GM15510 (cell line): ENCODE results near the gene PTPN11.

ENCODE experiments used
- POLR2A ChIP-seq: IDR thresholded peaks from 3 replicates; pipeline ENCODE4 v1.6.1; 2011; ENCODE audit warnings: borderline replicate concordance; ENCODE audit not compliant: insufficient read length; ENCODE audit errors: extremely low read depth

Gene PTPN11

DNA sequence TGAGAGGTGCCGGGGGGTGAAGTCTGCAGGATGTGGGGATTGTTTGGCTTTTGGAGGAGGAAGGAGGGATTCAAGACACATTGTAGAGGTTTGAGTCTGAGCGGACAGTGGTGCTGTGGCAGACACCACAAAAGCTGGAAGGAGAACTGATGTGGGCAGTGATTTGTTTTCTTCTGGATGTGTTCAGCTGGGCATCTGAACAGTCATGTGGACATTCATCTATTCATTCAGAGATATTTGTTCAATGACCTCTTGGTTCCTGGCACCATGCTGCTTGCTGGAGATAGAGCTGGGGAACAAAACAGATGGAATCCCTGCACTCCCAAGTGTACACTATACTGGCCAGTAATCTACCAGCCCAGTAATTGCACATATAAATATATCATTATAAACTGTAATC is 64.0 kb downstream of the PTPN11 start:
- TF ChIP-seq POLR2A = no peak

- no peak for TF ChIP-seq POLR2A
Measured at GRCh38 chr12:112486361-112486760, 67.6 kb downstream of the PTPN11 start.

DNA sequence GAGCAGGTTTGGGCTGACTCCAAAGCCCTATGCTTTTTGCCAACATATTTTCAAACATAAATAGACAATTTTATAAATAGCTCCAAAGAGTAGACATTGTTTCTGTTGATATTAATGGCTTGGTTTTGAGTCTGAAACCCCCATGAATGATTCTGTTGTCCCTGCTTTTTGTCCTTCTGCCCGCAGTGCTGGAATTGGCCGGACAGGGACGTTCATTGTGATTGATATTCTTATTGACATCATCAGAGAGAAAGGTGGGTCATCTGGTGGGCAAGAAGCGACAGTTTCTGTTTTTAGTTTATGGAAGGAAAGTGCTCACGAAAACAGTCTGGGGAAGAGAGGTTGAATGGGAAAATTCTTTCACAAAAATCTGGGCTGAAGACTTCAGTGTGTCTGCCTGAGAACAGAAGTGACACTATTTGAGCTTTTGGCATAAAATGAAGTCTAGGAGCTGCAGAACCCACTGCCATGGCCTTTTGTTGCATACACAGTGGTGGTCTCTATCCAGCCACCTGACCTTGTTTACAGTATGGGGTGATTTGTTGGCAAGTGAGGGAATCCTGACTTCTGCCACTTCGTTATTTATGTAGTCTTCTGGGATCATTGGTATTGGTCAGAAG is 69.6 kb downstream of the PTPN11 start:
- no peak for TF ChIP-seq POLR2A

GRCh38 chr12:112489456-112489855 is 70.7 kb downstream of the PTPN11 start:
- no peak for TF ChIP-seq POLR2A

GRCh38 chr12:112496496-112496895 is 77.7 kb downstream of the PTPN11 start:
- TF ChIP-seq POLR2A = no peak

DNA sequence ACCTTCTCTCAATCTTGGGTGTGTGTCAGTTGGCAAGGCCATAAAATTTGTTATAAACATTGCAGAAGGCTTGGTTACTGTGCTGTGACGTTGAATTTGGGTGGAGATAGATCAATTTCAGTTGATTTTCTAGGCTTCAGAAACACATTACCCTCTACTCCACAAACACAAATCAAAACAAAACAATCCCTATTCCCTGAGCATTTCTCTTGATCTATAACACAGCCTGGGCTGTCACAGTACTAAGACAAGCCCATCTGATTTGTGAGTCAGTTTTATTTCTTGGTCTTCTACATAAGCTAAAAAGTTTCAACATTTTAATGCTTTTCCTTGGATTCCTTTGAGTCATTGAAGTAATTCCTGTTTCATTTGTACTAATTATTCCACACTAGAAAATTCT is 79.8 kb downstream of the PTPN11 start:
- no peak for TF ChIP-seq POLR2A

GRCh38 chr12:112503512-112503911 is 84.8 kb downstream of the PTPN11 start:
- TF ChIP-seq POLR2A = no peak

DNA sequence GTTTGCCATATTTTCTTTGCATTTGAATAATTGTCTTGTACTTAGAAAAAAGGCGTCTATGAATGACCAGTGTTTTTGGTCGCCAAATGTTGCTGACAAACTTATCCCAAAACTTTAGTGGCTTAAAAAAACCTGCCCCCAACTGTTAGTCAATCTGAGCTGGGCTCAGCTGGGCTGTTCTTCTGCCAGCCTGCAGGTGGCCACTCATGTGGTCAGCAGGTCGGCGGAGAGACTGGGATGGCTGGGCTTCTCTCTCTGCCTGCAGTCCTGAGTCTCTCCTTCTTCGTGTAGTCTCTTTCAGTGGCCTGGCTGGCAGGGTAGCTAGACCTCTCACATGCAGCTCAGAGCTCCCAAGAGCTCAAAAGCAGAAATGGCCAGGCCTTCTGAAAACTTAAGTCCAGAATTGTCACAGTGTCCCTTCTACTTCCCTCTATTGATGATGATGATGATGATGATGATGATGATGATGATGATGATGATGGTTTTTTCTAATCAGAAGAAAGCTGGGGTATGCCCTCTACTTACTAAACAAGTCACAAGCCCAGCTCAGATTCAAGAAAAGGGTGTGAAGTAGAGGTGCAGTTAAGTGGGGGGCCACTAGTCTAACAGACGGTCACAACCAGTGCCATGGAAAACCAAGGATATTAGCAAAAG is 87.9 kb downstream of the PTPN11 start:
- no peak for TF ChIP-seq POLR2A

DNA sequence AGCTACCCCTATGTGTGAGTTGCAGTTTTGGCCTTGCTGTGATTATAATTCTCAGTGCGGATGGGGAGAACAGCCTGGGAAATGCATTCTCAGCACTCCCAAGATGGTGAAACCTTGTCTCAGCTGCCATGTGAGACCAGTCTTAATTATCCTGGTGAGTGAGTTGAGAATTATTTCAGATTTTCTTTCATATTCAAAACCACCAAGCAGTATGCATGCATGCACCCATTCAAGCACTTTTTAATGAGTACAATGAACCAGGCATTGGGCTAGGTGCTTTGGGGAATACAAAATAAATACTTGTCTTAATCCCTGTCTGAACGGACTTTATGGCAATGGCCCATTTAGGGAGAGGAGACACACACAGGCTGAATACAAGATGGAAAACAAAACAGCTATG is 94.7 kb downstream of the PTPN11 start:
- no peak for TF ChIP-seq POLR2A

DNA sequence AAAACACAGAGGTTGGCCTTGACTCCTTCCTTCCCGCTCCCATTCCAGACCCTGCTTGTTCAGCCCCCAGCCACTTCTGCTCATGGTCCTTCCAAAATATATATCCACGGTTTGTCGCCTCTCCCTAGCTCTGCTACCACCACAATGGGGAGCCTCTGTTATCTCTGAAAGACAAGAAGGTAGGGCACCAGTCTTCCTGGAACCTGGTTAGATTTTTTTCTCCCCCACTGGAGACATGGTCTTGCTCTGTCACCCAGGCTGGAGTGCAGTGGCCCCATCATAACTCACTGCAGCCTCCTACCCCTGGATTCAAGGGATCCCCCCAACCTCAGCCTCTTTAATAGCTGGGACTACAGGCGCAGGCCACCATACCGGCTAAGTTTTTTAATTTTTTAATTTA is 95.7 kb downstream of the PTPN11 start:
- no peak for TF ChIP-seq POLR2A

GRCh38 chr12:112514926-112515642 is 96.3 kb downstream of the PTPN11 start:
- no peak for TF ChIP-seq POLR2A

DNA sequence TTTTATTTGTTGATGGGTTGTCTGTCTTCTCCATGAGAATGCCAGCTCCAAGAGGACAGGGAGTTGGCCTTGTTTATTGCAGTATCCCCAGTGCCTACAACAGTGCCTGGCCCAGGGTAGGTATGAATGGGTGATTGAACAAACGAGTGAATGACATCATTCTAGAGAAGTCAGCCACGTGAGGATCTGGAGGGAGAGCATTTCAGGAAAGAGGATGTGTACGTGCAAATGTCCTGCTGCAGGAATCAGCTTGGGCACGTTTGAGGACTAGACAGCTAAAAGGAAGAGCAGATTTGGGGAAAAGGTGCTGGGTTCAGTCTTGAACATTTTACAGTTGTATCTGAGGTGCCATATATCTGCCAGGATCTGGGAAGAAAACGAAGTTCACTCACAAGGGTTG is 97.1 kb downstream of the PTPN11 start:
- no peak for TF ChIP-seq POLR2A

GRCh38 chr12:112517730-112518364 is 99.1 kb downstream of the PTPN11 start:
- TF ChIP-seq POLR2A = no peak

GRCh38 chr12:112518365-112518735 is 99.6 kb downstream of the PTPN11 start:
- TF ChIP-seq POLR2A = no peak

DNA sequence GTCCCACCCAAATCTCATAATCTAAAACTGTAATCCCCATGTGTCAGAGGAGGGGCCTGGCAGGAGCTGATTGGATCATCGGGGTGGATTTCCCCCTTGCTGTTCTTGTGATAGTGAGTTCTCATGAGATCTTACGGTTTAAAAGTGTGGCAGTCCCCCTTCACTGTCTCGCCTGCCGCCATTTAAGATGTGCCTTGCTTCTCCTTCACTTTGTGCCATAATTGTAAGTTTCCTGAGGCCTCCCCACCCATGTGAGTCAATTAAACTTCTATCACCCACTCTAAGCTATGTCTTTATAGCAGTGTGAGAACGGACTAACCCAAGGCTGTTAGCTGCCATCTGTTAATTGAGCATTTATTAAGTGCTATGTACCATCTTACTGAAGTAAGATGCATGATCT is 105.1 kb downstream of the PTPN11 start:
- no peak for TF ChIP-seq POLR2A
